Measurements from ENCODE around the gene TNRC18. TPM values are rescaled to one million over a fixed set of nuclear protein-coding genes. Genes with fewer than 3 reads are reported as not detected.

The TNRC18 gene
- total and polyA plus RNA-seq, 9 of the 15 experiments (the other 6 are each of a cell fraction or from before 2014, with no cell fraction given): 0.03 to 43.2 (median 18.0) TPM

- H3K4me1 ChIP-seq (replicated peaks in 1 of 2; ENCODE audit: control insufficient read depth in 2 of 2, insufficient read depth in 2 of 2, low read length in 2 of 2): peaks cover 0 to 30% of the 10 kb centered on the region in 2 experiments; a peak in 2 of 5 replicates
- H4K20me1 ChIP-seq (replicated peaks; ENCODE audit: control insufficient read depth, insufficient read depth, low read length): no peaks in the 10 kb centered on the region
- H3K27me3 ChIP-seq (ENCODE audit: control insufficient read depth in 2 of 2, insufficient read depth in 2 of 2, low read length in 2 of 2): no peaks in the 10 kb centered on the region
- ATAC-seq (no peak), DNase-seq (ENCODE audit: extremely low read depth in 1 of 4, low spot score in 3 of 4) (no peak), FAIRE-seq (no peak)
- no peaks in the 10 kb centered on the region for H3K79me2 ChIP-seq (ENCODE audit: control insufficient read depth, insufficient read depth, low read length)
- no peak overlapping the region for H3K4me3 ChIP-seq
- H2AFZ ChIP-seq (ENCODE audit: low read depth, low read length): no peak overlapping the region
- TF ChIP-seq ZNF274 (IDR thresholded peaks at IDR 0.05; ENCODE audit: borderline replicate concordance, low read depth, low read length) (no peak), ZFP36 (IDR thresholded peaks at IDR 0.05; ENCODE audit: low read depth, low read length, partially characterized antibody) (peak; percentile 88), ZNF324 (CRISPR knock-in tag; IDR thresholded peaks at IDR 0.05) (no peak), ZNF830 (CRISPR knock-in tag; IDR thresholded peaks at IDR 0.05) (no peak), ARID2 (IDR thresholded peaks at IDR 0.05) (no peak)
- H3K36me3 ChIP-seq (ENCODE audit: control insufficient read depth, insufficient read depth, low read length): no peaks in the 10 kb centered on the region
- no TSS peak for BruUV-seq (replicated peaks)
- no peak overlapping the region for H3K27ac ChIP-seq (ENCODE audit: extremely low read depth, low read depth, low read length)
- no peak overlapping the region for H3K4me2 ChIP-seq (ENCODE audit: insufficient read depth, low read length)
- in situ Hi-C loops (cut with MboI): no loop called here
- no peaks in the 10 kb centered on the region for H3K9me3 ChIP-seq (replicated peaks; ENCODE audit: control insufficient read depth, insufficient read depth, low read depth, low read length)
- H3K9me1 ChIP-seq (ENCODE audit: control insufficient read depth, insufficient read depth, low read length): no peaks in the 10 kb centered on the region
- POLR2A ChIA-PET: interaction anchor here (0.6 to 1.0 kb wide), 2 partner anchors 13 to 36 kb away, joined by 3 read pairs; no protein-coding TSS in a partner anchor
- intact Hi-C loops (cut with micrococcal nuclease): no loop called here
- H3K9ac ChIP-seq (ENCODE audit: insufficient read depth in 1 of 2, low read depth in 2 of 2, low read length in 2 of 2): no peak overlapping the region
- CTCF ChIA-PET (ENCODE audit: low intra/inter-chr PET ratio): no interaction called here
- 14% methylated on average over 7 of the region's 8 CpGs for WGBS (ENCODE audit: insufficient coverage, low coverage, missing lambda C conversion rate)
Observed at GRCh38 chr7:5291301-5291700, 132.3 kb downstream of the TNRC18 start.

- FAIRE-seq (no peak), ATAC-seq (no peak; the same call in 2 of the 3 replicates), DNase-seq (ENCODE audit: extremely low read depth in 1 of 4, low spot score in 3 of 4) (no peak)
- H4K20me1 ChIP-seq (replicated peaks; ENCODE audit: control insufficient read depth, insufficient read depth, low read length): no peaks in the 10 kb centered on the region
- H3K79me2 ChIP-seq (ENCODE audit: control insufficient read depth, insufficient read depth, low read length): no peaks in the 10 kb centered on the region
- no peak overlapping the region for H3K9ac ChIP-seq (ENCODE audit: insufficient read depth in 1 of 2, low read depth in 2 of 2, low read length in 2 of 2)
- intact Hi-C loops (cut with micrococcal nuclease): no loop called here
- in situ Hi-C loops (cut with MboI): no loop called here
- H3K36me3 ChIP-seq (ENCODE audit: control insufficient read depth, insufficient read depth, low read length): no peaks in the 10 kb centered on the region
- H3K27ac ChIP-seq (ENCODE audit: extremely low read depth, low read depth, low read length): no peak overlapping the region
- no TSS peak for BruUV-seq (replicated peaks)
- peaks cover 0 to 25% of the 10 kb centered on the region in 2 experiments; a peak in 2 of 5 replicates for H3K4me1 ChIP-seq (replicated peaks in 1 of 2; ENCODE audit: control insufficient read depth in 2 of 2, insufficient read depth in 2 of 2, low read length in 2 of 2)
- no peaks in the 10 kb centered on the region for H3K27me3 ChIP-seq (ENCODE audit: control insufficient read depth in 2 of 2, insufficient read depth in 2 of 2, low read length in 2 of 2)
- 12% methylated on average over 5 of the region's 7 CpGs for WGBS (ENCODE audit: insufficient coverage, low coverage, missing lambda C conversion rate)
- H3K4me2 ChIP-seq (ENCODE audit: insufficient read depth, low read length): no peak overlapping the region
- H3K4me3 ChIP-seq: no peak overlapping the region
- no peaks in the 10 kb centered on the region for H3K9me1 ChIP-seq (ENCODE audit: control insufficient read depth, insufficient read depth, low read length)
- H2AFZ ChIP-seq (ENCODE audit: low read depth, low read length): no peak overlapping the region
- TF ChIP-seq FOXM1 (IDR thresholded peaks at IDR 0.05; ENCODE audit: low read depth) (peak; percentile 50; the same call in 1 of the 2 replicates), FOXM1 (CRISPR knock-in tag; IDR thresholded peaks at IDR 0.05; ENCODE audit: low read depth) (no peak), ZNF134 (CRISPR knock-in tag; conservative IDR thresholded peaks at IDR 0.05) (peak; percentile 98), NFE2 (IDR thresholded peaks at IDR 0.05; ENCODE audit: low read depth) (no peak), ESRRA (IDR thresholded peaks at IDR 0.05; ENCODE audit: borderline replicate concordance, low read depth) (0 out of 2 replicates have a peak, but pooled peaks have one; percentile 34), ZNF212 (CRISPR knock-in tag; IDR thresholded peaks at IDR 0.05) (no peak), RBM25 (IDR thresholded peaks at IDR 0.05; ENCODE audit: low read depth, low read length, severe bottlenecking) (peak; percentile 15), C11orf30 (IDR thresholded peaks at IDR 0.05; ENCODE audit: low read depth) (no peak), ARHGAP35 (IDR thresholded peaks at IDR 0.05; ENCODE audit: partially characterized antibody) (no peak)
- H3K9me3 ChIP-seq (replicated peaks; ENCODE audit: control insufficient read depth, insufficient read depth, low read depth, low read length): no peaks in the 10 kb centered on the region
- ChIA-PET POLR2A (interaction anchor here (0.6 to 1.2 kb wide), 2 partner anchors 139 to 180 kb away, joined by 3 read pairs; no protein-coding TSS in a partner anchor), CTCF (ENCODE audit: low intra/inter-chr PET ratio) (no interaction called here)
Observed at GRCh38 chr7:5289355-5289754, 134.3 kb downstream of the TNRC18 start.
